Measurements from ENCODE around the gene UMAD1. TPM values are rescaled to one million over a fixed set of nuclear protein-coding genes. Genes with fewer than 3 reads are reported as not detected.

Gene UMAD1
- total RNA-seq, 1 donor from 2014 or later = 11.3 TPM

DNA sequence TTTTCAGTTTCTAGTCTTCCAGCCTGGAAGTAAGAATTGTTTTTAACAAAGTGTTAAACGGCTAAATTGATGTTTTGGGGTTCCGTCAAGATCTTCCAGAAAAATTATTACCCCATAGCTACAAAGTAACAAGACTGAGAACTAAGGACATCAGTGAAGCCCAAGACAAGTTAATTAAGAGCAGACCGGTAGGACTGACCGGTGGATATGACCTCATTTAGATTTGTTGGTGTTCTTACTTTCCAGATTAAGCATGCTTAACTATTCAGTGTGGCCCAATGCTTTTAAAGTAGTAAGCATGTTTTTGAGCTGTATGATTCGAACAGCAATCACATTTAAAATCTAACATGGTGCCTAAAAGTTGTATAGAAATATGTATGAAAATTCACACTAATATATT lies 151.0 kb downstream of the UMAD1 start:
- no peak for DNase-seq (ENCODE audit: low read depth)
- H3K27me3 ChIP-seq (ENCODE audit: control insufficient read depth, insufficient read depth, low read length) = no peaks in the 10 kb centered on the region
- H3K4me3 ChIP-seq (ENCODE audit: low read depth, low read length) = no peak overlapping the region
- FAIRE-seq = no peak
- TF ChIP-seq CTCF (IDR thresholded peaks at IDR 0.05; ENCODE audit: insufficient read depth, low read length, severe bottlenecking) = no peak
- H3K36me3 ChIP-seq (ENCODE audit: control insufficient read depth, insufficient read depth, low read length) = no peaks in the 10 kb centered on the region

- TF ChIP-seq CTCF (IDR thresholded peaks at IDR 0.05; ENCODE audit: insufficient read depth, low read length, severe bottlenecking) = no peak
- DNase-seq (ENCODE audit: low read depth) (no peak), FAIRE-seq (no peak)
- no peak overlapping the region for H3K4me3 ChIP-seq (ENCODE audit: low read depth, low read length)
- H3K36me3 ChIP-seq (ENCODE audit: control insufficient read depth, insufficient read depth, low read length) = no peaks in the 10 kb centered on the region
- no peaks in the 10 kb centered on the region for H3K27me3 ChIP-seq (ENCODE audit: control insufficient read depth, insufficient read depth, low read length)
Observed at GRCh38 chr7:7792056-7792455, 151.5 kb downstream of the UMAD1 start.

GRCh38 chr7:7793249-7793648 lies 152.7 kb downstream of the UMAD1 start:
- no peak for DNase-seq (ENCODE audit: low read depth)
- H3K36me3 ChIP-seq (ENCODE audit: control insufficient read depth, insufficient read depth, low read length) = no peaks in the 10 kb centered on the region
- H3K27me3 ChIP-seq (ENCODE audit: control insufficient read depth, insufficient read depth, low read length) = no peaks in the 10 kb centered on the region
- TF ChIP-seq CTCF (IDR thresholded peaks at IDR 0.05; ENCODE audit: insufficient read depth, low read length, severe bottlenecking) = no peak
- no peak overlapping the region for H3K4me3 ChIP-seq (ENCODE audit: low read depth, low read length)
- FAIRE-seq = no peak

GRCh38 chr7:7793921-7794320 lies 153.4 kb downstream of the UMAD1 start:
- no peak for TF ChIP-seq CTCF (IDR thresholded peaks at IDR 0.05; ENCODE audit: insufficient read depth, low read length, severe bottlenecking)
- FAIRE-seq (no peak), DNase-seq (ENCODE audit: low read depth) (no peak)
- Histone ChIP-seq H3K27me3 (ENCODE audit: control insufficient read depth, insufficient read depth, low read length) (no peaks in the 10 kb centered on the region), H3K36me3 (ENCODE audit: control insufficient read depth, insufficient read depth, low read length) (no peaks in the 10 kb centered on the region), H3K4me3 (ENCODE audit: low read depth, low read length) (no peak overlapping the region)

- DNase-seq (ENCODE audit: low read depth) = no peak
- Histone ChIP-seq H3K4me3 (ENCODE audit: low read depth, low read length) (no peak overlapping the region), H3K27me3 (ENCODE audit: control insufficient read depth, insufficient read depth, low read length) (no peaks in the 10 kb centered on the region), H3K36me3 (ENCODE audit: control insufficient read depth, insufficient read depth, low read length) (no peaks in the 10 kb centered on the region)
- no peak for TF ChIP-seq CTCF (IDR thresholded peaks at IDR 0.05; ENCODE audit: insufficient read depth, low read length, severe bottlenecking)
- no peak for FAIRE-seq
Observed at GRCh38 chr7:7795203-7795602, 154.7 kb downstream of the UMAD1 start.

DNA sequence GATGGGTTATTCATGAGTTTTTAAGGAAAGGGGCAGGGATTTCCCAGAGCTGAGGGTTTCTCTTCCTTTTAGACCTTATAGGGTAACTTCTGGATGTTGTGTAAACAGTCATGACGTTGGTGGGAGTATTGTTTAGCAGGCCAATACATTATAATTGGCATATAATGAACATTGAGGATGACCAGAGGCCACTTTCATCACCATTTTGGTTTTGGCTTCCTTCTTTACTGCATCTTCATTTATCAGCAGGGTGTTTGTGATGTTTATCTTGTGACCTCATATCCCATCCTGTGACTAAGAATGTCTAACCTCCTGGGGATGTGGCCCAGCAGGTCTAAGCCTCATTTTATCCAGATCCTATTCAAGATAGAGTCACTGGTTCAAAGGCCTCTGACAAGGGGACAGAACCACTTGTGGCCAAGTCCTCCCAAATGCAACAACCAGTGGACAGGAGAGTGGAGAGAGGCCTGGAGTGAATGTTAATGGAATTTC lies 155.1 kb downstream of the UMAD1 start:
- Histone ChIP-seq H3K27me3 (ENCODE audit: control insufficient read depth, insufficient read depth, low read length) (no peaks in the 10 kb centered on the region), H3K4me3 (ENCODE audit: low read depth, low read length) (no peak overlapping the region), H3K36me3 (ENCODE audit: control insufficient read depth, insufficient read depth, low read length) (no peaks in the 10 kb centered on the region)
- DNase-seq (ENCODE audit: low read depth) = peak; percentile 91
- FAIRE-seq = no peak
- TF ChIP-seq CTCF (IDR thresholded peaks at IDR 0.05; ENCODE audit: insufficient read depth, low read length, severe bottlenecking) = no peak
